K562 (cell line): ENCODE measurements around the gene PLCG2. TPM values are rescaled to one million over a fixed set of nuclear protein-coding genes. Genes with fewer than 3 reads are reported as not detected.

ENCODE experiments used
- ARNT ChIP-seq, 2 experiments: fragments of 450-650 bp; IDR thresholded peaks; 2 replicates each; pipeline ENCODE4 v1.6.1; 2016; ENCODE audit warnings: mild to moderate bottlenecking in 1 of 2
- BCLAF1 ChIP-seq, 2 experiments: fragments of 450-650 bp in 1 of 2; IDR thresholded peaks; 2 replicates each; pipeline ENCODE4 v1.6.1; 2011 to 2017; ENCODE audit warnings: low read depth in 2 of 2, antibody characterized with exemption in 1 of 2, borderline replicate concordance in 1 of 2, low read length in 1 of 2, mild to moderate bottlenecking in 1 of 2, mixed read lengths in 1 of 2; ENCODE audit not compliant: control insufficient read depth in 1 of 2
- BRF2 ChIP-seq: IDR thresholded peaks from 3 replicates; pipeline ENCODE4 v1.6.1; 2011; ENCODE audit warnings: borderline replicate concordance, mild to moderate bottlenecking; ENCODE audit not compliant: insufficient read length, insufficient read depth
- CEBPG ChIP-seq, 3 experiments: fragments of 200-800 bp in 1 of 3; sonication (Bioruptor generic) in 1 of 3; sonication (generic) in 1 of 3; formaldehyde crosslinking in 1 of 3; IDR thresholded peaks in 2 of 3; conservative IDR thresholded peaks in 1 of 3; 2 replicates each; pipeline versions ENCODE4 v1.6.1 to v1.8.0; 2016 to 2022; ENCODE audit warnings: missing compliant biosample characterization in 2 of 3, missing genetic modification characterization in 2 of 3, mild to moderate bottlenecking in 1 of 3, missing genetic modification reagents in 1 of 3
- CHAMP1 ChIP-seq: fragments of 450-650 bp; IDR thresholded peaks from 2 replicates; pipeline ENCODE4 v1.6.1; 2016; ENCODE audit warnings: mild to moderate bottlenecking
- CTCF ChIP-seq, 3 experiments: IDR thresholded peaks in 2 of 3; conservative IDR thresholded peaks in 1 of 3; 2 replicates each; pipeline ENCODE4 v1.5.1; 2011 to 2012; ENCODE audit warnings: low read length in 3 of 3, mild to moderate bottlenecking in 3 of 3, control low read depth in 2 of 3, improper control_type of control experiment in 1 of 3, inconsistent platforms in 1 of 3, low read depth in 1 of 3, mixed read lengths in 1 of 3, moderate library complexity in 1 of 3; ENCODE audit not compliant: insufficient read depth in 2 of 3
- ELK1 ChIP-seq: sonication (generic); formaldehyde crosslinking; IDR thresholded peaks from 2 replicates; pipeline ENCODE4 v1.8.1; 2022; ENCODE audit warnings: missing genetic modification reagents
- EP400 ChIP-seq: fragments of 450-650 bp; IDR thresholded peaks from 2 replicates; pipeline ENCODE4 v1.6.1; 2017; ENCODE audit warnings: antibody characterized with exemption, mild to moderate bottlenecking, moderate library complexity
- GATAD2B ChIP-seq: fragments of 450-650 bp; IDR thresholded peaks from 2 replicates; pipeline ENCODE4 v1.6.1; 2017; ENCODE audit warnings: mild to moderate bottlenecking, borderline replicate concordance
- HMBOX1 ChIP-seq: sonication (generic); IDR thresholded peaks from 2 replicates; pipeline ENCODE4 v1.6.1; 2016
- MAZ ChIP-seq, 2 experiments: fragments of 450-650 bp in 1 of 2; sonication (generic) in 1 of 2; formaldehyde crosslinking; IDR thresholded peaks in 1 of 2; conservative IDR thresholded peaks in 1 of 2; 2 replicates each; pipeline versions ENCODE4 v1.4.0 to v1.5.0; 2020; ENCODE audit warnings: mild to moderate bottlenecking in 1 of 2, missing genetic modification reagents in 1 of 2
- PHB ChIP-seq: fragments of 250-450 bp; sonication (Bioruptor Pico); IDR thresholded peaks from 2 replicates; pipeline ENCODE4 v1.5.0; 2021
- SMC3 ChIP-seq: conservative IDR thresholded peaks from 2 replicates; pipeline ENCODE4 v1.6.1; 2011; ENCODE audit warnings: low read depth, low read length, improper control_type of control experiment; ENCODE audit not compliant: insufficient read depth
- TAL1 ChIP-seq: fragments of 450-650 bp; IDR thresholded peaks from 2 replicates; pipeline ENCODE4 v1.6.1; 2016; ENCODE audit warnings: mild to moderate bottlenecking
- ZKSCAN8 ChIP-seq: fragments of 200-800 bp; sonication (Bioruptor generic); IDR thresholded peaks from 2 replicates; pipeline ENCODE4 v1.6.1; 2016; ENCODE audit warnings: missing genetic modification characterization, missing compliant biosample characterization
- polyA plus RNA-seq, 8 experiments: library from polyadenylated mRNA; depleted of rRNA in 4 of 8; stranded (reverse) in 5 of 8; unstranded in 3 of 8; fragments of >200 nt; fragmentation: Nextera tagmentation in 2 of 8; fragmentation: Illumina TruSeq in 1 of 8; extraction: Ambion mirVana in 2 of 8; extraction: Trizol in 1 of 8; gene quantifications; 2 replicates each; pipeline versions ENCODE4 v1.2.1 to v1.2.3, GENCODE V29; 2011 to 2014; ENCODE audit warnings: inconsistent platforms in 1 of 8, missing spikeins in 1 of 8
- total RNA-seq, 7 experiments: library from RNA; depleted of rRNA in 6 of 7; stranded (reverse); fragments of >200 nt in 6 of 7; fragmentation: Illumina TruSeq in 2 of 7; extraction: Trizol in 2 of 7; gene quantifications; 2 replicates each; pipeline versions ENCODE4 v1.2.1 to v1.2.3, GENCODE V29; 2011 to 2021; ENCODE audit warnings: low replicate concordance in 1 of 7

Gene PLCG2
- total and polyA plus RNA-seq, 9 of the 15 experiments (the other 6 are each of a cell fraction or from before 2014, with no cell fraction given): 0.94 to 7.1 (median 3.1) TPM

GRCh38 chr16:81885976-81886586 is 107.0 kb downstream of the PLCG2 start (continued):
- TF ChIP-seq BCLAF1 (IDR thresholded peaks at IDR 0.05; ENCODE audit: borderline replicate concordance in 1 of 2, control insufficient read depth in 1 of 2, low read depth in 2 of 2, low read length in 1 of 2) (no peak), GATAD2B (no peak), ELK1 (CRISPR knock-in tag) (no peak), HMBOX1 (peak; percentile 37; the same call in 1 of the 2 replicates), EP400 (no peak), TAL1 (no peak), PHB (CRISPR knock-in tag) (no peak), ZKSCAN8 (no peak), SMC3 (peak; percentile 41; the same call in 1 of the 2 replicates), CEBPG (CRISPR knock-in tag; IDR thresholded peaks at IDR 0.05) (no peak), CEBPG (tag; conservative IDR thresholded peaks at IDR 0.05 in 1 of 2, IDR thresholded peaks at IDR 0.05 in 1 of 2) (no peak), CHAMP1 (no peak), ARNT (IDR thresholded peaks at IDR 0.05) (no peak), CTCF (IDR thresholded peaks at IDR 0.05 in 2 of 3, conservative IDR thresholded peaks at IDR 0.05 in 1 of 3; ENCODE audit: insufficient read depth in 2 of 3, low read depth in 1 of 3, low read length in 3 of 3) (peak; percentile 80 to 88 (median 87)), BRF2 (no peak), MAZ (CRISPR knock-in tag; conservative IDR thresholded peaks at IDR 0.05 in 1 of 2, IDR thresholded peaks at IDR 0.05 in 1 of 2) (0 out of 4 replicates have a peak, but pooled peaks of 1 of the 2 experiments have one; percentile 25)
